ENCODE data around the gene BOD1L2.

BOD1L2 gene

DNA sequence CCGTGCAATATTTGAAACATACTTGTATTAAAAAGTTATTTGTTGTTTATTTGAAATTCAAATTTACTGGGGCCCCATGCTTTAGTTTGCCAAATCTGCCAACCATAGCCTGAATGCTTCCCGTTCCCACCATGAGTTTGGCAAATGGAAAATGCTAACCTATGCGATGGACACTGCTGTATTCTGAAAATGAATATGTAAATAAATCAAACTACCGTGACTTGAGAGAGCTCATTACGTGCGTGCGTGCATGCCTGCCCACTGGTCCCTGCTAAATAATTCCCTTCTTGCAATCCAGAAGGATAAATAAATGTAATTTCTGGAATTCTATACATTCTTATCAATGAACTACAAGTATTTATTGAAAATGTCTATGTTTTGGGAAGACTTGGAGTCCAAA, 3.2 kb downstream of the BOD1L2 start:
- DNase-seq (ENCODE audit: low read depth, low spot score), result no peak

DNA sequence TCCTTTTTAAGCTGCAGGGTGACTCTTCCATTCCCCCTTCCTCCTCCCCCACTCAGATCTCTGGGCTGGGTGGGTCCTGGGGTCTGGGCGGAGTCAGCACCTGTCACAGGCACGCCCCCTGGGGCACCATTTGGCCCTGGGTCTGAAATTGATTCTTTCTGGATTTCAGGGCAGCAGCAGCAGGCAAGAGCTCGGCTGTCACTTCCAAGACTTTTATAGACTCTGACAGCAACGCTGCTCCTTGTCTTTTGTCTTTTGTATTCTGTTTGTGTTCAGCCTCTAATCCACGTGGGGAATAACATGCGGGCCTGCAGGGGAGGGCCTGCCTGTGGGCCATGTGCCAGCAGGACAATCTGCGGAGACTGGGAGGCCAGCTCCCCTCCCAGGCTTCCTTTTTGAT, 3.9 kb downstream of the BOD1L2 start:
- peak; percentile 68 for DNase-seq (ENCODE audit: low read depth, low spot score)

DNA sequence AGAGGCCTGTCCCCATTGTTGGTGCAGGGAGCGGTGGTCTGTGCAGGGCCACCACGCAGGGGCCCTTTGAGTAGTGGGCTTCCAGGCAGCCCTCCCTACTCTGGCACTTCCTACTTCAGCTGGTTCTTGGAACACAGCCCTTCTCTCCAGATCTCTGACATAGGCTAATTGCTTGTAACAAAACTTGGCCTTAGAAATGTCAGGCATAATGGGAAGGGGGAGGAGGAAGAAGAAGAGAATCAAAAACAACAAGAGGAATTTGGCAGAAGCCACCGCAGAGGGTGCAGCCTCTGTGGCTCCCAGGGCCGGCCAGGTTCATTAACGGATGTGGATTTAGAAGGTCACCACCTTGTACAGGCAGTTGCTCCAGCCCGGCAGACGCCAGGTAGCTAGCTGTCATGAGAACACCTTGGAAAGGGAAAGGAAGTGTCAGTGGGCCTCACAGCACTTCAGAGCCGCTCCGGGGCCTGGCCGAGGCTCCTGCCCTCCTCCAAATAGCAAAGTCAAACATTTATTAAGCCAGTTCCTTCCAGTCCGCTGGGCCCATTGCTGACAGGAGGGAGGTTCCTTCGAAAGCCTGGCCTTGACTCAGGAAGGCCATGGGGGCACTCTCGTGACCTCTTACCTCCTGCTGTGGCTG, 7.4 kb downstream of the BOD1L2 start:
- DNase-seq (ENCODE audit: low read depth, low spot score), result no peak

DNA sequence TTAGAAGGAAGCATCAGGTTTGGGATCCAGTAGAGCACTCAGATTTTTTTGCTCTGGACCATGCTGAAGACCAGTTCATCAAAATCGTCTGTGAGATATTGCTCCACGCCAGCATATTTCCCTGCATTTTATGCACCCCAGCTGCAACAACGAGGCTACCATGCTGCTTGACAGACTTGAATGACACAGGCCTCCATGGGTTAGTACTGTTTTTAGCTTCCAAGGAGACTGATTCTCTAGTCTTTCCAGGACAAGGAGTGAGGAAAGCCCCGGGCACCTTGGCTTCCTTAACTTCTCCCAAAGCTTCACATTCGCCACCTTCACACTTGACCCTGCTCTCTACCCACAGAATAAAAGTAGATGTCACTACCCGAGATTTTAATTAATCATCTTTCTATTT, 17.5 kb downstream of the BOD1L2 start:
- no peak for DNase-seq (ENCODE audit: low read depth, low spot score)

DNA sequence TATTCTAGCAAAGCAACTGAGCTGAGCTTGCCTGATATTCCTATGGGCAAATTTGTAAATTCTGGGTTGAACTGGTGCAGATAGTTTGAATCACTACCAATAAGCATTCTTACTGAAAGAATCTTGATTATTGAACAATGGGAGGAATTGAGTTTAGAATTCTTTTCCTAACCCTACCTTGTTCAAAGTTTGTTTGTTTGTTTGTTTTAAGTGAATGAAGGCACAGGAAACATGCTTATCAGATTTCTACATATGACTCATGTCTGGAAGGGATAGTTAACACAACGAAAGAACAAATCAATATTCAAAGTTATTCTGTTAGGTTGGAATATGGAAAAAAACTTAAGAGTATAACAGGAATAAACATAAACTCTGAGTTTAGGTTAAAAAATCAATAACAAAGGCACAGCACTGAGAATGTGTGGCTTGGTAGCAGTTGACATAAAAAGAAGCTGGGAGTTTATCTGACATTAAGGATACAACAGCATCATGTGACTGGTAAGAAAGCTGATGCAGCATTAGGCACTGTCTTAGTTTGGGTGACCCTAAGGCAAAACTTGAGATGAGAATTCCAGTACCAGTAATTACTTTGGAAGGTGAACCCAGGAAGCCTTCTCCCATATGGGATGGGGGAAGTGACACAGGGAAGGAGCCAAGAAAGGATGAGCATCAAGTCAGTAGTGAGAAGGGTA, 20.9 kb downstream of the BOD1L2 start:
- no peak for DNase-seq (ENCODE audit: low read depth, low spot score)

GRCh38 chr18:57171026-57171425, 24.1 kb downstream of the BOD1L2 start:
- no peak for DNase-seq (ENCODE audit: low read depth, low spot score)

GRCh38 chr18:57175532-57175931, 28.6 kb downstream of the BOD1L2 start:
- no peak for DNase-seq (ENCODE audit: low read depth, low spot score)

- DNase-seq (ENCODE audit: low read depth, low spot score), result no peak
Measured at GRCh38 chr18:57185434-57185833, 38.5 kb downstream of the BOD1L2 start.

- no peak for DNase-seq (ENCODE audit: low read depth, low spot score)
Measured at GRCh38 chr18:57188851-57189557, 42.1 kb downstream of the BOD1L2 start.

DNA sequence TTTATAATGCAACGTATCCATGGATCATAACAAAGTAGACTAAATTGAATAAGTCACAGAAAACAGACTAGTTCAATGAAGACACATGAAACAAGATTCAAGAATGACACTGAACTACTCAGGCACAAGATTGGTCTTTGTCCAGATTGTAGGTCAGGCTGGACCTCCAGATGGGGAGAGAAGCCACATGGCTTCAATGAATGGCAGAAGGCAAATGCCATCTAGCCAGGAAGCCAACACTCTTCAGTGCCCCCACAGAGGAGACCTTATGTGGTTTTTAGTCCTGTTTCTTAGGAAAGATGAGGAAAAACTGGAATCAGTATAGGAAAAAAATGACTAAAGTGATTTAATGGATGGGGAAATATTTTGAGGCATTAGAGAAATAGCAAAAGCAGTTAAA, 43.1 kb downstream of the BOD1L2 start:
- no peak for DNase-seq (ENCODE audit: low read depth, low spot score)

GRCh38 chr18:57194070-57194469, 47.2 kb downstream of the BOD1L2 start:
- DNase-seq (ENCODE audit: low read depth, low spot score), result no peak

DNA sequence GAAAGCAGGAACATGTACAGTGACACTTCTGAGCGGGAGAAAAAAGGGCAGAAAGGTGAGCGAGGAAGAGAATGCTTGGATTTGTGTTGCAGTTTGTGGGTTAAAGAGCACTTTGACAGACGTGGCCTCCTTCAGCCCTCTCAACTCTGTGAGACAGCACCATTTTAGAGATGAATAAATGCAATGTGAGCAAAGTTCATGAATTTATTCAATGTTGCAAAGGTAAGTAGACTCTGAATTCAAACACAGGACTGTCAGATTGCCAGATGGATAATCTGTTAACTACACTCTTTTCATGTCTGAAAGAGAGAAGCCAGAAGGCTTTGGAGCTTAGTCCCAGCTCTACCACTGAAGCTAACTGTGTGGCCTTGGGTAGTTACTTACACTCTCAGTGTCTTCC, 47.7 kb downstream of the BOD1L2 start:
- DNase-seq (ENCODE audit: low read depth, low spot score), result no peak

DNA sequence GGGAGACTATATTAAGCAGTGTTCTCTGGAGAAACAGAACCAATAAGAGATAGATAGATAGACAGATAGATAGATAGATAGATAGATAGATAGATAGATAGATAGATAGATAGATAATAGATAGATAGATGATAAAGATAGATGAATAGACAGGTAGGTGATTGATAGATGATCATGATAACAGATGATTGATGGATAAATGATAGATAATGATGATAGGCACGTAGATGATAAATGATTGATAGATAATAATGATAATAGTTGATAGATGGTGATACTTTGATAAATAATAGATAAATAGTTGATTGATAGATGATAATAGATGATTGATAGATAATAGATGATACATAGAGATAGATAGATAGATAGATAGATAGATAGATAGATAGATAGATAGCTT, 48.5 kb downstream of the BOD1L2 start:
- DNase-seq (ENCODE audit: low read depth, low spot score), result no peak

- no peak for DNase-seq (ENCODE audit: low read depth, low spot score)
Measured at GRCh38 chr18:57197261-57197660, 50.4 kb downstream of the BOD1L2 start.

DNA sequence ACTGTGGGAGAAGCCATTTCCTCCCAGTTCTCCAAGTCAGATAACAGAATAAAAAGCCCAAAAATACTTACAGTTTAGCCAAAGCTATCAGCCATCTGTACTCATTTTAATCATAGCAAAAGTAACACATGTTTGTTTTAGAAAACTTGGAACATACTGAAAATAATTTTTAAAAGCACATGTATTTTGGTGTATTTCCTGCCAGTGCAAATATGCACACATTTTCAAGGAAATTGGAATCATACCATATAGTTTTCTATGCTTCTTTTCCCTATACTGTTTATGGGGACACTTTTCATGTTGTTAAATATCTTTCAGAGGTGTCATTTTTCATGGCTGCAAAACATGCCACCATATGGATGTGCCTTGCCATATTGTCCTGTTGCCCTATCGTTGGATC, 51.2 kb downstream of the BOD1L2 start:
- DNase-seq (ENCODE audit: low read depth, low spot score), result no peak

Data from ELF-1 (cell line).